WTC11 (cell line): ENCODE measurements around the gene ZBTB44. TPM values are rescaled to one million over a fixed set of nuclear protein-coding genes. Genes with fewer than 3 reads are reported as not detected.

ENCODE experiments used
- ATAC-seq: fragments of 200-7000 bp; cut with Tn5 transposase; 2 replicates; pipeline ENCODE4 v1.10.0; 2021; ENCODE audit warnings: mild to moderate bottlenecking, moderate library complexity
- CTCF ChIA-PET: fragments of 300-600 bp; sonication (Branson Sonifier 250); formaldehyde crosslinking; loops from one replicate; lab custom pipeline; 2021; ENCODE audit warnings: antibody characterized with exemption; lab: Charles Lee
- POLR2A ChIA-PET: fragments of 350-600 bp; sonication (Branson Sonifier 250); formaldehyde crosslinking; loops from one replicate; lab custom pipeline; 2021; ENCODE audit warnings: antibody characterized with exemption; lab: Charles Lee
- DNase-seq: peaks from one replicate; pipeline ENCODE4 v3.0.0; 2021; ENCODE audit warnings: low spot score
- H3K27ac Mint-ChIP-seq: 2 replicates; pipeline ENCODE4 v1.8.0; 2021; ENCODE audit warnings: mixed read lengths
- H3K27me3 Mint-ChIP-seq: 2 replicates; pipeline ENCODE4 v1.8.0; 2021; ENCODE audit warnings: low read depth, mild to moderate bottlenecking, moderate library complexity, mixed read lengths
- H3K36me3 Mint-ChIP-seq: 2 replicates; pipeline ENCODE4 v1.8.0; 2021; ENCODE audit warnings: mixed read lengths
- H3K4me1 Mint-ChIP-seq: 2 replicates; pipeline ENCODE4 v1.8.0; 2022; ENCODE audit warnings: mixed read lengths
- H3K4me3 Mint-ChIP-seq: 2 replicates; pipeline ENCODE4 v1.8.0; 2021; ENCODE audit warnings: mild to moderate bottlenecking, moderate library complexity, mixed read lengths
- H3K9me3 Mint-ChIP-seq: 2 replicates; pipeline ENCODE4 v1.8.0; 2021; ENCODE audit warnings: mixed read lengths
- AR ChIP-seq: fragments of 250-450 bp; sonication (Bioruptor Pico); IDR thresholded peaks from 2 replicates; pipeline ENCODE4 v1.9.0; 2021; ENCODE audit warnings: mild to moderate bottlenecking
- ATF2 ChIP-seq: sonication (generic); formaldehyde crosslinking; IDR thresholded peaks from 2 replicates; pipeline ENCODE4 v1.8.1; 2022; ENCODE audit warnings: low read depth, missing genetic modification reagents, borderline replicate concordance
- CTCF ChIP-seq: fragments of 200-600 bp; IDR thresholded peaks from 2 replicates; pipeline ENCODE4 v1.8.0; 2022; ENCODE audit warnings: antibody characterized with exemption
- E2F1 ChIP-seq: sonication (generic); formaldehyde crosslinking; IDR thresholded peaks from 2 replicates; pipeline ENCODE4 v1.8.0; 2022; ENCODE audit warnings: mild to moderate bottlenecking, missing genetic modification reagents
- EMX1 ChIP-seq: fragments of 250-450 bp; sonication (Bioruptor Pico); IDR thresholded peaks from 2 replicates; pipeline ENCODE4 v1.8.0; 2021; ENCODE audit warnings: mild to moderate bottlenecking
- HMGA2 ChIP-seq: fragments of 250-450 bp; sonication (Bioruptor Pico); IDR thresholded peaks from 2 replicates; pipeline ENCODE4 v1.4.0; 2021; ENCODE audit warnings: mild to moderate bottlenecking, moderate library complexity
- MLX ChIP-seq: sonication (generic); formaldehyde crosslinking; IDR thresholded peaks from 2 replicates; pipeline ENCODE4 v1.8.1; 2023; ENCODE audit warnings: mild to moderate bottlenecking, missing genetic modification reagents, moderate library complexity
- MYBL2 ChIP-seq: sonication (generic); formaldehyde crosslinking; IDR thresholded peaks from 2 replicates; pipeline ENCODE4 v1.8.1; 2023; ENCODE audit warnings: mild to moderate bottlenecking, moderate library complexity, missing genetic modification reagents
- NFATC4 ChIP-seq: fragments of 250-450 bp; sonication (Bioruptor Pico); IDR thresholded peaks from 2 replicates; pipeline ENCODE4 v1.9.0; 2021; ENCODE audit warnings: mild to moderate bottlenecking
- NFYB ChIP-seq: sonication (generic); formaldehyde crosslinking; conservative IDR thresholded peaks from 2 replicates; pipeline ENCODE4 v1.8.0; 2022; ENCODE audit warnings: low read depth, missing genetic modification reagents
- NR3C1 ChIP-seq: sonication (generic); formaldehyde crosslinking; conservative IDR thresholded peaks from 2 replicates; pipeline ENCODE4 v1.8.1; 2023; ENCODE audit warnings: low read depth, mild to moderate bottlenecking, missing genetic modification reagents
- TEAD1 ChIP-seq: sonication (generic); formaldehyde crosslinking; IDR thresholded peaks from 2 replicates; pipeline ENCODE4 v1.8.0; 2022; ENCODE audit warnings: mild to moderate bottlenecking, missing genetic modification reagents
- TEAD4 ChIP-seq: sonication (generic); formaldehyde crosslinking; IDR thresholded peaks from 2 replicates; pipeline ENCODE4 v1.8.0; 2022; ENCODE audit warnings: mild to moderate bottlenecking, missing genetic modification reagents
- ZNF138 ChIP-seq: sonication (generic); formaldehyde crosslinking; conservative IDR thresholded peaks from 2 replicates; pipeline ENCODE4 v1.8.1; 2022; ENCODE audit warnings: mild to moderate bottlenecking, moderate library complexity, missing genetic modification reagents
- ZNF671 ChIP-seq: fragments of 250-450 bp; sonication (Bioruptor Pico); IDR thresholded peaks from 2 replicates; pipeline ENCODE4 v1.8.0; 2021; ENCODE audit warnings: mild to moderate bottlenecking
- total RNA-seq: library from RNA; stranded (reverse); gene quantifications from 3 replicates; pipeline ENCODE4 v1.2.3, GENCODE V29; 2021
- TF ChIP-seq, protein P1 (sequence below): sonication (generic); formaldehyde crosslinking; IDR thresholded peaks from 2 replicates; pipeline ENCODE4 v1.8.1; 2022; ENCODE audit warnings: mild to moderate bottlenecking, missing genetic modification reagents, moderate library complexity, borderline replicate concordance
- TF ChIP-seq, protein P2 (sequence below): fragments of 250-450 bp; sonication (Bioruptor Pico); conservative IDR thresholded peaks from 2 replicates; pipeline ENCODE4 v1.9.0; 2021; ENCODE audit warnings: mild to moderate bottlenecking

ZBTB44 gene
- total RNA-seq, 1 experiment from 2014 or later = 107 TPM

DNA sequence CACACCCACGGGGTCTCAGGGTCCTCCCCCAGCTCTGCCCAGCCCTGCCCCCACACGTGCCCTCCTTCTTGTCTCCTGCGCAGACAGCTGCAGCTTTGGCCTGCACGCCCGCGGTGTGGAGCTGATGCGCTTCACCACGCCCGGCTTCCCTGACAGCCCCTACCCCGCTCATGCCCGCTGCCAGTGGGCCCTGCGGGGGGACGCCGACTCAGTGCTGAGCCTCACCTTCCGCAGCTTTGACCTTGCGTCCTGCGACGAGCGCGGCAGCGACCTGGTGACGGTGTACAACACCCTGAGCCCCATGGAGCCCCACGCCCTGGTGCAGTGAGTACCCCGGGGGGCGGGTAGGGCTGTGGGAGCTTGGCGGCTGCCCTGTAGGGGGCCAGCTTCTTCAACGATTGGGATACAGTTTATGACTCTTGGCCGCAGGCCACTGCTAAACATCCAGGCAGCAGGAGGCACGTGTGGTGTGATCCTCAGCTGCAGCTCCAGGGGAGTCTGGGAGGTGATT lies 124.3 kb downstream of the ZBTB44 start:
- POLR2A ChIA-PET = no interaction called here
- TF ChIP-seq TEAD4 (CRISPR knock-in tag) (no peak), NR3C1 (no peak)
- Mint-ChIP-seq H3K27me3 (no peaks in the 10 kb centered on the region), H3K9me3 (no peaks in the 10 kb centered on the region), H3K27ac (no peak overlapping the region), H3K4me1 (no peaks in the 10 kb centered on the region), H3K4me3 (no peak overlapping the region), H3K36me3 (no peaks in the 10 kb centered on the region)
- ATAC-seq (no peak), DNase-seq (no peak)
- CTCF ChIA-PET = interaction anchor here (1.1 kb wide), 1 partner anchor 22 kb away, joined by 4 read pairs; no protein-coding TSS in a partner anchor

GRCh38 chr11:130189492-130190210 lies 125.1 kb downstream of the ZBTB44 start:
- DNase-seq (peak; percentile 39), ATAC-seq (peak; percentile 87)
- ChIA-PET CTCF (interaction anchor here (0.9 to 1.4 kb wide), 2 partner anchors 23 to 43 kb away, joined by 3 to 5 read pairs; no protein-coding TSS in a partner anchor), POLR2A (no interaction called here)
- TF ChIP-seq NFYB (no peak), NFATC4 (CRISPR knock-in tag) (no peak), E2F1 (CRISPR knock-in tag) (no peak), MLX (CRISPR knock-in tag) (no peak), ZNF138 (CRISPR knock-in tag) (no peak), TEAD4 (CRISPR knock-in tag) (no peak), ATF2 (CRISPR knock-in tag) (no peak), MYBL2 (CRISPR knock-in tag) (no peak), ZNF671 (CRISPR knock-in tag) (no peak), CTCF (no peak), EMX1 (CRISPR knock-in tag) (no peak), HMGA2 (CRISPR knock-in tag) (no peak), AR (no peak), TEAD1 (CRISPR knock-in tag) (no peak)
- TF ChIP-seq, protein P1, sequence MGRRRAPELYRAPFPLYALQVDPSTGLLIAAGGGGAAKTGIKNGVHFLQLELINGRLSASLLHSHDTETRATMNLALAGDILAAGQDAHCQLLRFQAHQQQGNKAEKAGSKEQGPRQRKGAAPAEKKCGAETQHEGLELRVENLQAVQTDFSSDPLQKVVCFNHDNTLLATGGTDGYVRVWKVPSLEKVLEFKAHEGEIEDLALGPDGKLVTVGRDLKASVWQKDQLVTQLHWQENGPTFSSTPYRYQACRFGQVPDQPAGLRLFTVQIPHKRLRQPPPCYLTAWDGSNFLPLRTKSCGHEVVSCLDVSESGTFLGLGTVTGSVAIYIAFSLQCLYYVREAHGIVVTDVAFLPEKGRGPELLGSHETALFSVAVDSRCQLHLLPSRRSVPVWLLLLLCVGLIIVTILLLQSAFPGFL (CRISPR knock-in tag) = no peak
- TF ChIP-seq, protein P2, sequence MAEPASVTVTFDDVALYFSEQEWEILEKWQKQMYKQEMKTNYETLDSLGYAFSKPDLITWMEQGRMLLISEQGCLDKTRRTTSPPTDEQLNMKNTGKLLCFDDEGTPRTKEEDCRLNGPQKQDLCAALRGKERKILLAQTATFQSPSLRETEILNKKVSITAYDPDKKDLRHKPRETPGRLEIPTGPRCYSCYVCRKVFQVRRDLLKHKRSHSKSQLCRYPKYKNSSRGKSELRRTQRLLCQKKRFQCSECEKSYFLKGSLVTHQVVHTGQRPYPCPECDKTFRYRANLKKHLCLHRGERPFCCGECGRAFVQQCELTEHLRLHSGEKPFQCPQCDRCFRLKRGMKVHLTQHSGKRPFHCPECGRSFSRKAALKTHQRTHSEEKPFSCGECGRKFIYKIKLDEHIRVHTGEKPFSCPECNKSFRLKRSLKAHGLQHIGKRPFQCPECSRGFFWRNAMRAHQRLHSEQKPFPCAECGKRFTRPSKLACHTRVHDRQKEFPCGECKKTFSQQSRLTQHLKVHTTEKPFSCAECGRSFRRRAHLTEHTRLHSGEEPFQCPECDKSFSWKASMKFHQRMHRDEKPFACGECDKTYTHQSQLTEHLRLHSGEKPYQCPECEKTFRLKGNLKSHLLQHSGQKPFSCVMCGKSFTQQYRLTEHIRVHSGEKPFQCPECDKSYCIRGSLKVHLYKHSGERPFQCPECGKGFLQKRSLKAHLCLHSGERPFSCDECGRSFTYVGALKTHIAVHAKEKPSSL (CRISPR knock-in tag) = no peak
- H3K9me3 Mint-ChIP-seq = no peaks in the 10 kb centered on the region
- no peak overlapping the region for H3K4me3 Mint-ChIP-seq
- no peaks in the 10 kb centered on the region for H3K36me3 Mint-ChIP-seq
- no peak overlapping the region for H3K27ac Mint-ChIP-seq
- H3K27me3 Mint-ChIP-seq = no peaks in the 10 kb centered on the region
- no peaks in the 10 kb centered on the region for H3K4me1 Mint-ChIP-seq
